Bladder microvascular endothelial cell (primary cell): ENCODE results near the gene FAM180A. TPM values are rescaled to one million over a fixed set of nuclear protein-coding genes. Genes with fewer than 3 reads are reported as not detected.

Experiments used
- total RNA-seq: library from RNA; depleted of rRNA; stranded (reverse); fragments of >200 nt; gene quantifications from 2 replicates; pipeline ENCODE4 v1.2.3, GENCODE V29; 2014

Gene FAM180A
- total RNA-seq, result 0.06 and 0.16 TPM in 2 replicates

DNA sequence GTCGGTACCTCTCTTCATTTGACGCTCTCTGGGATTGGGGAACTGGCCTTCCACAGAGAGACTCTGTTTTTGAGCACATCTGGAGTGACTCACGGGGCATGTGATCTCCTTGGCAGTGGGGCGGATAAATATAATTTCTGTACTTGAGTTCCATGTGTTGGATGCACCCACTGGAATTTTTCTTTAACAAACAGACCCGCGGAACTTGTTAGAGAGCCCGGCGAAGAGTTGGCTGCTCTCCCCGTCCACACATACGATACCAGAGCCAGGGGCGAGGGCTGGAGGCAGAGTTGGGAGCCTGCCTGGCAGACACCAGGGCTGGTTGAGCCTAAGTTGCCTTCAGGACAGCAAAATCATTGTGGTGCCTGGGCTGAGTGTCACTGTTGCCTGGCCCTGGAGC is at the start of gene FAM180A:
Gene FAM180A (minus strand): TSS at position 44 of the 400 bp plus-strand sequence. CDS start 233 bp downstream, outside the sequence.

DNA sequence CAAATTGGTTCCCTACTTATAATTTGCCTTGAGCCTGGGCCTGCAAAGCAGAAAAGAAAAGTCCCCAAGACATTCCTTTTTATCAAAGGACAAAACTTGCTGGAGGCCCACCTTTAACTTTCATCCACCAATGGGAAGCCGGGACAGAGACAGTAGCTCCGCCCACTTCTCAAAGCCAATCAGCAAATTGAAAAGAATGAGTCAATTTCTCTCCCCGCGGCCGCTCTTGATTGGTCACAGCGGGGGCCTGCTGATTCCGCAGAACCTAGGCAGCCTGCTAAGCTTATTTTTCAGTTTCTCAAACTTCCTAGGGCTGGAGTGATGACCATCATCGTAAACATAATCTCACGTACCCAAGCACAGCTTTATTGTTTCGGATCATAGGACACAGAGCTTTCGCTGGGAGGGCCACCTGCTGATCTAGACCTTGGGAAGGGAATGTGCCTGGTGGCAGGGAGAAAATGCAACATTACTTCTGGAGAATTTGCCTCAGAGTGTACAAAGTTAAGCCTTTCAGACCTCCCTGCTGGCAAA is 20.4 kb downstream of the FAM180A start, which contains the start of gene SLC13A4:
Gene SLC13A4 (minus strand): TSS at position 51 of the 534 bp plus-strand sequence. CDS start 690 bp downstream, outside the sequence.

Other genes with a start within 250 kb of the FAM180A start
- 4.2 and 14.3 TPM in 2 replicates for gene CNOT4, start 238.7 kb downstream of the FAM180A start, total RNA-seq
- gene NUP205, start 190.9 kb downstream of the FAM180A start, total RNA-seq, result 36.8 and 58.2 TPM in 2 replicates
- gene STMP1, start 86.3 kb downstream of the FAM180A start, total RNA-seq, result 5.2 and 9.6 TPM in 2 replicates
- not detected in 2 replicates for gene SLC13A4, start 20.6 kb downstream of the FAM180A start, total RNA-seq
- 80.1 and 166 TPM in 2 replicates for gene MTPN, start 228.5 kb upstream of the FAM180A start, total RNA-seq